SU-DHL-6 (cell line): ENCODE results near the gene WBP2NL.

Experiments
- H2AFZ ChIP-seq: fragments of 200-600 bp; sonication (generic); 2 replicates; pipeline ENCODE4 v1.6.1; 2014; ENCODE audit warnings: low read depth, mild to moderate bottlenecking, moderate library complexity, mixed read lengths, antibody characterized with exemption, low read length; ENCODE audit not compliant: severe bottlenecking
- H3F3A ChIP-seq: fragments of 200-600 bp; shearing (Covaris generic); 2 replicates; pipeline ENCODE4 v1.6.0; 2016; ENCODE audit warnings: antibody characterized with exemption, mild to moderate bottlenecking; ENCODE audit not compliant: insufficient read depth
- H3K27ac ChIP-seq: fragments of 200-600 bp; sonication (generic); 2 replicates; pipeline ENCODE4 v1.5.1; 2016; ENCODE audit warnings: low read depth, mild to moderate bottlenecking, low read length, moderate library complexity, mixed read lengths
- H3K27me3 ChIP-seq: fragments of 200-600 bp; sonication (generic), shearing (Covaris generic); 2 replicates; pipeline ENCODE4 v1.6.0; 2014; ENCODE audit warnings: mild to moderate bottlenecking, low read length
- H3K36me3 ChIP-seq: fragments of 200-600 bp; sonication (generic); 2 replicates; pipeline ENCODE4 v1.6.1; 2014; ENCODE audit warnings: mild to moderate bottlenecking, low read length, mixed read lengths
- H3K4me2 ChIP-seq: fragments of 300-600, 200-600 bp; shearing (Covaris generic), sonication (generic); 2 replicates; pipeline ENCODE4 v1.6.0; 2014; ENCODE audit warnings: low read length, low read depth, mild to moderate bottlenecking; ENCODE audit not compliant: poor library complexity, severe bottlenecking
- H3K4me3 ChIP-seq: fragments of 200-600 bp; sonication (generic); 2 replicates; pipeline ENCODE4 v1.5.1; 2014; ENCODE audit warnings: antibody characterized with exemption, low read length, mild to moderate bottlenecking, mixed read lengths; ENCODE audit not compliant: insufficient read depth, poor library complexity, severe bottlenecking
- H3K79me2 ChIP-seq: fragments of 200-600 bp; sonication (generic); 2 replicates; pipeline ENCODE4 v1.6.1; 2014; ENCODE audit warnings: mild to moderate bottlenecking, low read length, moderate library complexity; ENCODE audit not compliant: insufficient read depth
- H3K9ac ChIP-seq: fragments of 200-600 bp; sonication (generic); 2 replicates; pipeline ENCODE4 v1.7.0; 2014; ENCODE audit warnings: mild to moderate bottlenecking, low read length
- H3K9me2 ChIP-seq: fragments of 200-600 bp; sonication (generic); replicated peaks from 2 replicates; pipeline ENCODE4 v1.6.1; 2014; ENCODE audit warnings: low read length; ENCODE audit not compliant: insufficient read depth
- H3K9me3 ChIP-seq: fragments of 200-600 bp; sonication (generic); 2 replicates; pipeline ENCODE4 v1.6.1; 2014; ENCODE audit warnings: low read length, mixed read lengths; ENCODE audit not compliant: insufficient read depth
- H4K20me1 ChIP-seq: fragments of 200-600 bp; sonication (generic); 2 replicates; pipeline ENCODE4 v1.6.1; 2014; ENCODE audit warnings: low read depth, mild to moderate bottlenecking, antibody characterized with exemption, low read length, moderate library complexity, mixed read lengths
- EZH2phosphoT487 ChIP-seq: fragments of 200-600 bp; sonication (generic), shearing (Covaris generic); conservative IDR thresholded peaks from 2 replicates; pipeline ENCODE4 v1.6.1; 2018; ENCODE audit warnings: mild to moderate bottlenecking, antibody characterized with exemption, low read length, moderate library complexity, mixed read lengths
- TF ChIP-seq, protein P1 (sequence below): fragments of 200-600 bp; sonication (generic); IDR thresholded peaks from one replicate; pipeline ENCODE4 v1.5.1; 2017; ENCODE audit warnings: antibody characterized with exemption, mild to moderate bottlenecking, low read length, moderate library complexity; ENCODE audit not compliant: insufficient read depth, poor library complexity, severe bottlenecking

WBP2NL gene

DNA sequence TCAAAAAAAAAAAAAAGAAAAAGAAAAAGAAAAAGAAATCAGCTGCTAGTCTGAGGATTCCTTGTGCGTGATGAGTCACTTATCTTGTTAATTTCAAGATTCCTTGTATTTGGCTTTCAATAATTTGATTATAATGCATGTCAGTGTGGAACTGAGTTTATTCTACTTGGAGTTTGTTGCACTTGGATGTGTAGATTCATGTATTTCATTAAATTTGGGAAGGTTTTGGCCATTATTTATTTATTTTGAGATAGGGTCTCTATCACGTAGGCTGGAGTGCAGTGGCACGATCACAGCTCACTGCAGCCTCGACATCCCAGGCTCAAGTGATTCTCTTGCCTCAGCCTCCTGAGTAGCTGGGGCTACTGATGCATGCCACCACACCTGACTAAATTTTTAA lies 14.8 kb downstream of the WBP2NL start:
- H3K9ac ChIP-seq = no peak overlapping the region
- no peaks in the 10 kb centered on the region for H3K9me2 ChIP-seq
- no peaks in the 10 kb centered on the region for H3F3A ChIP-seq
- no peaks in the 10 kb centered on the region for H3K36me3 ChIP-seq
- H3K4me3 ChIP-seq = no peak overlapping the region
- H2AFZ ChIP-seq = no peak overlapping the region
- TF ChIP-seq, protein P1, sequence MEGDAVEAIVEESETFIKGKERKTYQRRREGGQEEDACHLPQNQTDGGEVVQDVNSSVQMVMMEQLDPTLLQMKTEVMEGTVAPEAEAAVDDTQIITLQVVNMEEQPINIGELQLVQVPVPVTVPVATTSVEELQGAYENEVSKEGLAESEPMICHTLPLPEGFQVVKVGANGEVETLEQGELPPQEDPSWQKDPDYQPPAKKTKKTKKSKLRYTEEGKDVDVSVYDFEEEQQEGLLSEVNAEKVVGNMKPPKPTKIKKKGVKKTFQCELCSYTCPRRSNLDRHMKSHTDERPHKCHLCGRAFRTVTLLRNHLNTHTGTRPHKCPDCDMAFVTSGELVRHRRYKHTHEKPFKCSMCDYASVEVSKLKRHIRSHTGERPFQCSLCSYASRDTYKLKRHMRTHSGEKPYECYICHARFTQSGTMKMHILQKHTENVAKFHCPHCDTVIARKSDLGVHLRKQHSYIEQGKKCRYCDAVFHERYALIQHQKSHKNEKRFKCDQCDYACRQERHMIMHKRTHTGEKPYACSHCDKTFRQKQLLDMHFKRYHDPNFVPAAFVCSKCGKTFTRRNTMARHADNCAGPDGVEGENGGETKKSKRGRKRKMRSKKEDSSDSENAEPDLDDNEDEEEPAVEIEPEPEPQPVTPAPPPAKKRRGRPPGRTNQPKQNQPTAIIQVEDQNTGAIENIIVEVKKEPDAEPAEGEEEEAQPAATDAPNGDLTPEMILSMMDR = no peak
- TF ChIP-seq EZH2phosphoT487 = no peak
- H3K9me3 ChIP-seq = peaks cover 16% of the 10 kb centered on the region; the same call in 1 of the 2 replicates
- H4K20me1 ChIP-seq = no peaks in the 10 kb centered on the region
- H3K79me2 ChIP-seq = no peaks in the 10 kb centered on the region
- H3K27me3 ChIP-seq = no peaks in the 10 kb centered on the region
- H3K27ac ChIP-seq = no peak overlapping the region
- no peak overlapping the region for H3K4me2 ChIP-seq

DNA sequence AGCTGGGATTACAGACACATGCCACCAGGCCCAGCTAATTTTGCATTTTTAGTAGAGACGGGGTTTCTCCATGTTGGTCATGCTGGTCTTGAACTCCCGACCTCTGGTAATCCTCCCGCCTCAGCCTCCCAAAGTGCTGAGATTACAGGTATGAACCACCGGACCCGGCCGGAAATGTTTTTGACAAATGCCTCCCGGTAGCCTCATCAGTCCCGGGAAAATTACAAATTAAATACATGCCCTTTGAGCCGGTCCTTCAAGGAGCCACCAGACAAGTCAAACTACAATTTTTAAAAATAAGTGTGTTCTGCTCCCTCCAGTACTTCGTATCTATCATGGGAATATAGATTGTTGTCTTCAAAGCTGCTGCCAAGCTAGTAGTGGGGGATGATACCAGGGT lies 17.5 kb downstream of the WBP2NL start:
- no peaks in the 10 kb centered on the region for H3F3A ChIP-seq
- H3K27ac ChIP-seq = no peak overlapping the region
- no peaks in the 10 kb centered on the region for H3K9me2 ChIP-seq
- H2AFZ ChIP-seq = no peak overlapping the region
- H3K9ac ChIP-seq = no peak overlapping the region
- H4K20me1 ChIP-seq = no peaks in the 10 kb centered on the region
- no peak overlapping the region for H3K4me3 ChIP-seq
- no peaks in the 10 kb centered on the region for H3K79me2 ChIP-seq
- no peak for TF ChIP-seq EZH2phosphoT487
- TF ChIP-seq, protein P1 = no peak
- no peak overlapping the region for H3K4me2 ChIP-seq
- H3K9me3 ChIP-seq = no peaks in the 10 kb centered on the region
- H3K27me3 ChIP-seq = no peaks in the 10 kb centered on the region
- H3K36me3 ChIP-seq = no peaks in the 10 kb centered on the region

DNA sequence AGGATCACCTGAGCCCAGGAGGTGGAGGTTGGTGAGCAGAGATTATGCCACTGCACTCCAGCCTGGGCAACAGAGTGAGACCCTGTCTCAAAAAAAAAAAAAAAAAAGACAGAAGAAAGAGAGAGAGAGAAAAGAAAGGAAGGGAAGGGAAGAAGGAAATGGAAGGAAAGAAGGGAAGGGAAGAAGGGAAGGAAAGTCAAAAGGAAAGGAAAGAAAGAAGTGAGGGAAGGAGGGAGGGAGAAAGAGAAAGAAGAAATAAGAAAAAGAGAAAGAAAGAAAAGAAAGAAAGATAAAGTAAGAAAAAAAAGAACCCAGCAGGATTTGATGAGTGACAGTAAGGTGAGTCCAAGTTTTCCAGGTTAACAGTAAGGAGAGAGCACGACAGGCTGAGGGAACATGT lies 19.6 kb downstream of the WBP2NL start:
- TF ChIP-seq, protein P1 = no peak
- TF ChIP-seq EZH2phosphoT487 = no peak
- no peak overlapping the region for H3K9ac ChIP-seq
- H3K27ac ChIP-seq = no peak overlapping the region
- no peaks in the 10 kb centered on the region for H3K9me2 ChIP-seq
- H3K4me3 ChIP-seq = no peak overlapping the region
- H2AFZ ChIP-seq = no peak overlapping the region
- H3K79me2 ChIP-seq = no peaks in the 10 kb centered on the region
- no peaks in the 10 kb centered on the region for H3K27me3 ChIP-seq
- H4K20me1 ChIP-seq = no peaks in the 10 kb centered on the region
- H3K4me2 ChIP-seq = no peak overlapping the region
- no peaks in the 10 kb centered on the region for H3F3A ChIP-seq
- H3K36me3 ChIP-seq = no peaks in the 10 kb centered on the region
- H3K9me3 ChIP-seq = no peaks in the 10 kb centered on the region
